HL-60 (cell line): Measurements from ENCODE around the gene ZNF423.

Experiments
- CTCF ChIP-seq: IDR thresholded peaks from one replicate; pipeline ENCODE4 v1.5.1; 2011; ENCODE audit warnings: low read length, control low read depth, inconsistent platforms; ENCODE audit not compliant: insufficient read depth
- GABPA ChIP-seq: IDR thresholded peaks from 2 replicates; pipeline ENCODE4 v1.6.1; 2012; ENCODE audit warnings: low read depth
- POLR2AphosphoS5 ChIP-seq: IDR thresholded peaks from 2 replicates; pipeline ENCODE4 v1.6.1; 2012; ENCODE audit warnings: low read depth
- SPI1 ChIP-seq: IDR thresholded peaks from 2 replicates; pipeline ENCODE4 v1.6.1; 2012; ENCODE audit warnings: low read depth, mild to moderate bottlenecking, borderline replicate concordance
- TF ChIP-seq, protein P1 (sequence below): IDR thresholded peaks from 2 replicates; pipeline ENCODE4 v1.6.1; 2012; ENCODE audit warnings: low read depth; ENCODE audit not compliant: insufficient replicate concordance

- TF ChIP-seq CTCF (no peak), POLR2AphosphoS5 (no peak), SPI1 (no peak), GABPA (no peak)
- TF ChIP-seq, protein P1, sequence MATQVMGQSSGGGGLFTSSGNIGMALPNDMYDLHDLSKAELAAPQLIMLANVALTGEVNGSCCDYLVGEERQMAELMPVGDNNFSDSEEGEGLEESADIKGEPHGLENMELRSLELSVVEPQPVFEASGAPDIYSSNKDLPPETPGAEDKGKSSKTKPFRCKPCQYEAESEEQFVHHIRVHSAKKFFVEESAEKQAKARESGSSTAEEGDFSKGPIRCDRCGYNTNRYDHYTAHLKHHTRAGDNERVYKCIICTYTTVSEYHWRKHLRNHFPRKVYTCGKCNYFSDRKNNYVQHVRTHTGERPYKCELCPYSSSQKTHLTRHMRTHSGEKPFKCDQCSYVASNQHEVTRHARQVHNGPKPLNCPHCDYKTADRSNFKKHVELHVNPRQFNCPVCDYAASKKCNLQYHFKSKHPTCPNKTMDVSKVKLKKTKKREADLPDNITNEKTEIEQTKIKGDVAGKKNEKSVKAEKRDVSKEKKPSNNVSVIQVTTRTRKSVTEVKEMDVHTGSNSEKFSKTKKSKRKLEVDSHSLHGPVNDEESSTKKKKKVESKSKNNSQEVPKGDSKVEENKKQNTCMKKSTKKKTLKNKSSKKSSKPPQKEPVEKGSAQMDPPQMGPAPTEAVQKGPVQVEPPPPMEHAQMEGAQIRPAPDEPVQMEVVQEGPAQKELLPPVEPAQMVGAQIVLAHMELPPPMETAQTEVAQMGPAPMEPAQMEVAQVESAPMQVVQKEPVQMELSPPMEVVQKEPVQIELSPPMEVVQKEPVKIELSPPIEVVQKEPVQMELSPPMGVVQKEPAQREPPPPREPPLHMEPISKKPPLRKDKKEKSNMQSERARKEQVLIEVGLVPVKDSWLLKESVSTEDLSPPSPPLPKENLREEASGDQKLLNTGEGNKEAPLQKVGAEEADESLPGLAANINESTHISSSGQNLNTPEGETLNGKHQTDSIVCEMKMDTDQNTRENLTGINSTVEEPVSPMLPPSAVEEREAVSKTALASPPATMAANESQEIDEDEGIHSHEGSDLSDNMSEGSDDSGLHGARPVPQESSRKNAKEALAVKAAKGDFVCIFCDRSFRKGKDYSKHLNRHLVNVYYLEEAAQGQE: no peak
These were observed 10.7 kb upstream of the ZNF423 start for GRCh38 chr16:49866595-49867071.
